NB4 (cell line): Measurements from ENCODE around the gene RPL13.

ENCODE experiments used
- POLR2A ChIP-seq: IDR thresholded peaks from 2 replicates; pipeline ENCODE4 v1.6.1; 2011; ENCODE audit warnings: mild to moderate bottlenecking; ENCODE audit not compliant: insufficient read length; ENCODE audit errors: extremely low read depth
- TF ChIP-seq, protein P1 (sequence below): IDR thresholded peaks from one replicate; pipeline ENCODE4 v1.5.1; 2012; ENCODE audit warnings: low read depth, low read length

DNA sequence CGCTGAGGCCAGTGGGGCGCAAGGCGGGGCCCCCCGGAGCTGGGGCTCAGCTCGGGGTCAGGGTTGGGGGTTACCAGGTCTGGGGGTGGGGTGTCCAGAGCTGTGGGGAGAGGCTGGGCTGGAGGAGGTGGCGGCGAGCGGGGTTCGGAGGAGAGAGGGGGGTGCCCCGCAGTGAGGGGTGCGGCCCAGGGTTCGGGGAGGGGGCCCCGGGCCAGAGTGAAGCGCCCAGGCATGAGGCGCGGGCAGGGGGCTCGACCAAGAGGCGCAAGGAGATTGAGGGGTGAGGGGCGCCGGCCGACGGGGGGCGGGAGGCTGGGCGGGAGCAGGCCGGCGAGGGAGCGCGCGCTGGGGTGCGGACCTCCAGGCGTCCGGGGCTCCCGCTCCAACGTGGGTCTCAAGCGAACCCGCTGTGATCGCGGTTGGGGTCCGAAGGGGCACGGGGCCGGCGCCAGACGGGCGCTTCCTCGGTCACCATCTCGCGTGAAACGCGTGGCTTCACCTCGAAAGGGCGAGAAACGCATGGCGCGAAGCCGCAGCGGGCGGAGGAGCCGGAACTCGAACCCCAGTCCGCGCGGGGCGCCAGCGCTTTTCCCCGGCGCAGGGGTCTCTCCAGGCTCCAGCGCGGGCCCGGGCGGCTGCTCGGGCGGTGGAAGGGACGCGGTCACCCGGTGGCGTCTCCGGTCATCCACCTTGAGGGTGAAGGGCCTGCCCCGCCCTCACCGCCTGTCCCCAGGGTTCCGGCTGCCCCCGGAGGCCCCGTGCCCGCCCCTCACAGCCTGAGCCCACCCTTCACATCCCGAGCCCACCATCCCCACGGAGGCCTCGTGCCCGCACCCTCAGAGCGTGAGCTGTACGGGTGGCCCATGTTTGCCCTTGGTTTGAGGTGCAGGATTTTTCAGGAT lies 15.9 kb downstream of the RPL13 start:
- TF ChIP-seq, protein P1, sequence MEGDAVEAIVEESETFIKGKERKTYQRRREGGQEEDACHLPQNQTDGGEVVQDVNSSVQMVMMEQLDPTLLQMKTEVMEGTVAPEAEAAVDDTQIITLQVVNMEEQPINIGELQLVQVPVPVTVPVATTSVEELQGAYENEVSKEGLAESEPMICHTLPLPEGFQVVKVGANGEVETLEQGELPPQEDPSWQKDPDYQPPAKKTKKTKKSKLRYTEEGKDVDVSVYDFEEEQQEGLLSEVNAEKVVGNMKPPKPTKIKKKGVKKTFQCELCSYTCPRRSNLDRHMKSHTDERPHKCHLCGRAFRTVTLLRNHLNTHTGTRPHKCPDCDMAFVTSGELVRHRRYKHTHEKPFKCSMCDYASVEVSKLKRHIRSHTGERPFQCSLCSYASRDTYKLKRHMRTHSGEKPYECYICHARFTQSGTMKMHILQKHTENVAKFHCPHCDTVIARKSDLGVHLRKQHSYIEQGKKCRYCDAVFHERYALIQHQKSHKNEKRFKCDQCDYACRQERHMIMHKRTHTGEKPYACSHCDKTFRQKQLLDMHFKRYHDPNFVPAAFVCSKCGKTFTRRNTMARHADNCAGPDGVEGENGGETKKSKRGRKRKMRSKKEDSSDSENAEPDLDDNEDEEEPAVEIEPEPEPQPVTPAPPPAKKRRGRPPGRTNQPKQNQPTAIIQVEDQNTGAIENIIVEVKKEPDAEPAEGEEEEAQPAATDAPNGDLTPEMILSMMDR: no peak
- no peak for TF ChIP-seq POLR2A
